Memory B cell (primary cell): Measurements from ENCODE around the gene MEOX1.

Experiments used
- ATAC-seq: fragments of 150-1000 bp; cut with Tn5 transposase; 2 replicates; pipeline ENCODE4 v1.10.0; 2021; ENCODE audit warnings: low read depth, mild to moderate bottlenecking, moderate library complexity
- DNase-seq, 2 donors: peaks; one replicate each; pipeline ENCODE4 v3.0.0; 2022; ENCODE audit warnings: low spot score in 2 of 2
- H3K27ac Mint-ChIP-seq: one replicate; pipeline ENCODE4 v1.8.0; 2022; ENCODE audit warnings: mild to moderate bottlenecking, moderate library complexity, mixed read lengths
- H3K27me3 Mint-ChIP-seq: one replicate; pipeline ENCODE4 v1.8.0; 2022; ENCODE audit warnings: mixed read lengths
- H3K36me3 Mint-ChIP-seq: one replicate; pipeline ENCODE4 v1.8.0; 2022; ENCODE audit warnings: mild to moderate bottlenecking, mixed read lengths
- H3K4me1 Mint-ChIP-seq: one replicate; pipeline ENCODE4 v1.8.0; 2022; ENCODE audit warnings: mixed read lengths
- H3K4me3 Mint-ChIP-seq: one replicate; pipeline ENCODE4 v1.8.0; 2022; ENCODE audit warnings: mild to moderate bottlenecking, moderate library complexity, mixed read lengths
- H3K9me3 Mint-ChIP-seq: one replicate; pipeline ENCODE4 v1.8.0; 2022; ENCODE audit warnings: mixed read lengths

The MEOX1 gene

DNA sequence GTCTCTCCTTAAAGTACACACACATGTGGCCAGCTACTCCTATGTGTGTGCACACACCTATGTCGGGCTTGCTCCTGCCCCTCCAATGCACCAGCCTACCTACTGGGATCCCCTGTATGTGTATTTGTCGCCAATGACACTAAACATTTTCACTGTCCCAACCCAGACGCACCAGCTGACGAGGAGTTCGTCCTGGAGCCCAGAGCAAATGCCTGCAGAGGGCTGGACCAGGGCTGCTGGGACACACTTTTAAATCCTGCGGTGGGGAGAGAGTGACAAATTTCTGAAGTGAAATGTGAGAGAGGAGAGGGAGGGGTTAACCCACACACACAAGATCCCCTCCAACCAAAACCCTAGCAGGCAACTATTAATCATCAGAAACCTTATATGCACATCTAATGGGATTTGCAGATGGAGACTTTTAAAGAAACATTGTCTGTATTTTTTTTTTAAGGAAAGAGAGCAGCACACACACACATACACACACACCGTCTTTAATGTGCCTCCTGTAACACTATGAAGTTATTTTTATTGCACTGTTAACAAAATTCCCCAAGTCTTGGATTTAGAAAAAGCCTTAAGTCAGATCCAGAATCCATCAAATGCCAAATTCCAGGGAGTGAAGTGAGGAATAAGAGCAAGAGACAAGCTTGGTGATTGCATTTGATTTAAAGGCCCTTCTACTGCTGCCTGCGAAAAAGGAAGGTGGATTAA lies at the start of gene MEOX1:
MEOX1 (minus strand) TSS at position 224 of the 714 bp plus-strand sequence. CDS start 388 bp downstream, outside the sequence.
- no peak within 1 kb of the TSS for H3K27ac Mint-ChIP-seq
- no peak for DNase-seq

DNA sequence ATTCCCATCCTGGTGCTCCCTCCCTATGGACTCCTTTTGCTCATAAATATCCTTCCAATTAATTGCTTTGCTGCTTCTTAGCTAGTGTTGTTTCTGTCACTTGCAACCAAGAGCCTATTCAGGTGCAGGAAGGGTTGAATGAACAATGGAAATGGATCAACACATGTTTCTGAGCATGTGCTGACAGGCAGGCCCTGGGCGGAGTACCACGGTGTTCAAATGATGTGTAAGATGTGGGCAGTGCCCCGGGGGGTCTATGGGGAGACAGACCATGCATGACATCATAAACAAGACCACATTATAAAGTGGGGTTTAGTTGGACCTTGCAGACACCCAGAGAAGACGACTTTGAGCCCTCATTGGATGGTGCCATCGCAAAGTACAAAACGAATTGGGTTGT lies 48.4 kb upstream of the MEOX1 start:
- Mint-ChIP-seq H3K4me3 (no peak overlapping the region), H3K36me3 (no peaks in the 10 kb centered on the region), H3K27me3 (peaks cover 37% of the 10 kb centered on the region), H3K27ac (no peak overlapping the region), H3K9me3 (no peaks in the 10 kb centered on the region), H3K4me1 (peaks cover 11% of the 10 kb centered on the region)
- DNase-seq (no peak), ATAC-seq (no peak)

More for the DNA sequence above, at the start of gene MEOX1:
- Mint-ChIP-seq H3K4me1 (peaks cover 2% of the 10 kb centered on the region), H3K27me3 (peaks cover 8% of the 10 kb centered on the region), H3K4me3 (no peak within 1 kb of the TSS), H3K36me3 (no peaks in the 10 kb centered on the region), H3K9me3 (no peaks in the 10 kb centered on the region)
- ATAC-seq: no peak

DNA sequence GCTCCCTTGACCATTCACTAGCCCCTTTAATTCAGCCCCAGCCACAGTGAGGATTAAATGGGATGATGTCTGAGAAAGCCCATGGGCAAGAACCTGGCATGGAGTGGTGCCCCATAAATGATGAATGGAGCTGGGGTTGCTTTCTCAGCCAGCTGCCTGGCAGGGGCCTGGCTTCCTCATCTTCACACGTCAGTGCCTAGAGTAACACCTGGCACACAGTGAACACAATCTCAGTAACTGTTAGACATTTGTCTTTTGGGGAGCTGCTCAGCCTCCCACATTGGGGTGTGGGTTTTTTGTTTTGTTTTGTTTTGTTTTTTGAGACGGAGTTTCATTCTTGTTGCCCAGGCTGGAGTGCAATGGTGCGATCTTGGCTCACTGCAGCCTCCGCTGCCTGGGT lies 47.5 kb upstream of the MEOX1 start:
- ATAC-seq: peak; percentile 41
- H3K4me1 Mint-ChIP-seq: peaks cover 7% of the 10 kb centered on the region
- H3K27ac Mint-ChIP-seq: no peak overlapping the region
- no peaks in the 10 kb centered on the region for H3K9me3 Mint-ChIP-seq
- no peak for DNase-seq
- H3K36me3 Mint-ChIP-seq: no peaks in the 10 kb centered on the region
- H3K4me3 Mint-ChIP-seq: no peak overlapping the region
- H3K27me3 Mint-ChIP-seq: peaks cover 30% of the 10 kb centered on the region

DNA sequence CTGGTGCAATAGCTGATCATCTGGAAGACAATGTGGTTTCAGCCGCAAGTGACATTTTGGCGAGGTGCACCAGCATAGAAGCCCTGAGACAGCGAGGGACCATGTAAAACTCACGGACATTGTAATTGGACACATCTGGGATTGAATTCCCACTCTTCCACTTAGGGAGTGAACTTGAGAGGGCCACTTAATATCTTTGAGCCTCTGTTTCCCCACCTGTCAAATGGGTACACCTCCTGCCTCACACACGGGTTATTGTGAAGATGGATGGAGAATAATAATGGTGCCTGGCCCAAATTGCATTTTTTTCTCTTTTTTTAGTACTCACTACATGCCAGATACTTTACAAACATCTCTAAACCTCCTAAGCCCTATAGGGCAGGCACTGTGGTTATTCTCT lies 45.5 kb upstream of the MEOX1 start:
- Mint-ChIP-seq H3K27me3 (peaks cover 36% of the 10 kb centered on the region), H3K9me3 (peaks cover 2% of the 10 kb centered on the region), H3K4me3 (no peak overlapping the region), H3K36me3 (no peaks in the 10 kb centered on the region), H3K4me1 (no peaks in the 10 kb centered on the region), H3K27ac (no peak overlapping the region)
- ATAC-seq: no peak
- DNase-seq: no peak

DNA sequence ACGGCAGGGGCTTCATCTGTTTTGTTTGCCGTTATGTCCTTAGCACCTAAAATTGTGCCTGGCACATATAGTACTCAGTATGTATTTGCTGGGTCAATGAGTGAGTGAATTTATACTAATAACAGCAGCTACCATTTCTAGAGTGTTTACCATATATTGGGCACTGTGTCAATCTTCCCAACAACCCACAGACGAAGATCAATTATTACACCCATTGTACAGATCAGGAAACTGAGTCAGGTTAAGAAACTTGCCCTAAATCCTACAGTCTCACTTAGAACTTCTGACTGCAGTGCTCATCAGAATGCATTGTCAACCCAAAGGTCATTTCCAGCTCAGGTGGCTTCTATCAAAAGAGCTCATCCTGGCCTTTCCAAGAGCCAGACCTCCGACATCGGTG lies 44.5 kb upstream of the MEOX1 start:
- Mint-ChIP-seq H3K27ac (no peak overlapping the region), H3K9me3 (peaks cover 2% of the 10 kb centered on the region), H3K27me3 (peaks cover 35% of the 10 kb centered on the region), H3K36me3 (no peaks in the 10 kb centered on the region), H3K4me1 (peaks cover 1% of the 10 kb centered on the region), H3K4me3 (no peak overlapping the region)
- ATAC-seq (no peak), DNase-seq (no peak)

DNA sequence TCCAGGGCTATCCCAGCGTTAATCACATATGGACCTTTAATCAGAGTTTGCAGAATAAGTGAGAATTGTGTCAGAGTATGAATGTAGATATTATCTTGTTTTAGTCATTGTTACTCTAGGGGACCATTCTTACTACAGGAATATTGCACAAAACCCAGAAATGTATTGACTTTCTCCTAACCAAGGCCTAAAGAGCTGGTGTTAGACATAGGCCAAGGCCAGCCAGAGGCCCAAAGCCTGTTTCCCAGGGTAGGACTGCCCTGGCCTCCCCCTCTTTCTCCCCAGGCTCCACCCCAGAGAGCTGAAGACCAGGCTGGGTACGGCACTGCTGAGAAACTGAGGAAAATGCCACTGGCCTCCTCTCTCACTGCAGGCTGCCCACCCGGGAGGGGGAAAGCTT lies 41.9 kb upstream of the MEOX1 start:
- peaks cover 2% of the 10 kb centered on the region for H3K9me3 Mint-ChIP-seq
- peaks cover 3% of the 10 kb centered on the region for H3K4me1 Mint-ChIP-seq
- no peaks in the 10 kb centered on the region for H3K36me3 Mint-ChIP-seq
- ATAC-seq (no peak), DNase-seq (no peak)
- no peak overlapping the region for H3K4me3 Mint-ChIP-seq
- H3K27me3 Mint-ChIP-seq: peaks cover 30% of the 10 kb centered on the region
- no peak overlapping the region for H3K27ac Mint-ChIP-seq

DNA sequence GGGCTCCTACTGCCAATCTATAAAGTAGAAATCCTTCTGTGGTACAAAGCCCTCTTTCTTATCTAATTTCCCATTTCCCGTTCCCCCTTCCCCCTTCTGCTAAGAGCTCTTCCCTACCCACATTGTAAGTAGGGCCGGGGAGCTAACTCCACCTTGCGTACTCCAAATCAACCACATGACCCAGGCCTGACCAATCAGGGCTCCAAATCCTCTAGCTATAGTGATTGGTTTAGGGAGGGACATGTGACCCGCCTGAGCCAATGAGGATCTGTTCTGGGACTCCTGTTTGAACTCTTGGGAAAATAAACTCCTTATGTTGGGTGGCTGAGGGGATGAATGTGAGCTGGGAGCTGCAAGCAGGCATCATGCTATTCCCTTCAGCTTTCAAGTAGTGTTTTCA lies 40.9 kb upstream of the MEOX1 start:
- no peak for ATAC-seq
- H3K4me1 Mint-ChIP-seq: peaks cover 3% of the 10 kb centered on the region
- DNase-seq: no peak

DNA sequence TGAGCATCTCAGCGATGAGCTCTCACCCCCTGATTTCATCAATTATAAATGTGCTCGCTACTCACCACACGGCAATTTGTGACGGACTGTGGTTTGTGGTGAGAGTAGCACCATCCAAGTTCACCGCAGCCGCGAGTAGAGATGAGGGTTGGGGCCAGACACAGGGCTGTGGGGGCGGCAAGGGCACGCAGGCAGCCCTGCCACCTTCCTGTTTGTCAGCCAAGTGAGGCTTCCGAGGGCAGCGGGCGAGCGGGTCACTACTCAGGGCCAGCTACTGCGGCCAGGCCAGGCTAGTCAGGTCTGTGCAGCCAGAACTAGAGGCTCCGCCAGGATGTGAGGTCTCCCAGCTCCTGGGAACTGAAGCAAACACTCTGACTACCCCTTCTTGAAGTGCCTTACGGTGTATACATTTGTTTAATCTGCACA lies 39.6 kb upstream of the MEOX1 start:
- Mint-ChIP-seq H3K9me3 (peaks cover 2% of the 10 kb centered on the region), H3K36me3 (no peaks in the 10 kb centered on the region), H3K27me3 (peaks cover 30% of the 10 kb centered on the region), H3K27ac (no peak overlapping the region), H3K4me3 (no peak overlapping the region), H3K4me1 (peaks cover 3% of the 10 kb centered on the region)
- ATAC-seq (peak; percentile 69), DNase-seq (no peak)

More for the DNA sequence above, 40.9 kb upstream of the MEOX1 start:
- Mint-ChIP-seq H3K36me3 (no peaks in the 10 kb centered on the region), H3K4me3 (no peak overlapping the region), H3K27me3 (peaks cover 32% of the 10 kb centered on the region), H3K9me3 (peaks cover 2% of the 10 kb centered on the region), H3K27ac (no peak overlapping the region)

DNA sequence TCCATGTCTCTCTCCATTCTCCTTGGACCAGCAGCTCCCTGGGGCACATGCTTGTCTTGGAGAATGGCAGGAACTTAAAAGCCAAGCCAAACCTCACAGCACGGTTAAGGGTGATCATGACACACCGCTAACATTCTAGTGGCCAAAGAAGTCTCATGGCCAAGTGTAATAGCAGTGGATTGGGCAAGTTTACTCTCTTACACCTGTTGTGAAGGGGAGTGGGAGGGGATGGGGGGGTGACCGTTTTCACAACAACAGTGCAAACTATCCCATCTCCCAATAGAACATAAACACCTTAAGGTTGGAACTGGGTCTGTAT lies 37.7 kb upstream of the MEOX1 start:
- DNase-seq (no peak), ATAC-seq (no peak)
- H3K4me3 Mint-ChIP-seq: no peak overlapping the region
- peaks cover 3% of the 10 kb centered on the region for H3K4me1 Mint-ChIP-seq
- H3K27ac Mint-ChIP-seq: no peak overlapping the region
- H3K9me3 Mint-ChIP-seq: peaks cover 2% of the 10 kb centered on the region
- peaks cover 22% of the 10 kb centered on the region for H3K27me3 Mint-ChIP-seq
- no peaks in the 10 kb centered on the region for H3K36me3 Mint-ChIP-seq

DNA sequence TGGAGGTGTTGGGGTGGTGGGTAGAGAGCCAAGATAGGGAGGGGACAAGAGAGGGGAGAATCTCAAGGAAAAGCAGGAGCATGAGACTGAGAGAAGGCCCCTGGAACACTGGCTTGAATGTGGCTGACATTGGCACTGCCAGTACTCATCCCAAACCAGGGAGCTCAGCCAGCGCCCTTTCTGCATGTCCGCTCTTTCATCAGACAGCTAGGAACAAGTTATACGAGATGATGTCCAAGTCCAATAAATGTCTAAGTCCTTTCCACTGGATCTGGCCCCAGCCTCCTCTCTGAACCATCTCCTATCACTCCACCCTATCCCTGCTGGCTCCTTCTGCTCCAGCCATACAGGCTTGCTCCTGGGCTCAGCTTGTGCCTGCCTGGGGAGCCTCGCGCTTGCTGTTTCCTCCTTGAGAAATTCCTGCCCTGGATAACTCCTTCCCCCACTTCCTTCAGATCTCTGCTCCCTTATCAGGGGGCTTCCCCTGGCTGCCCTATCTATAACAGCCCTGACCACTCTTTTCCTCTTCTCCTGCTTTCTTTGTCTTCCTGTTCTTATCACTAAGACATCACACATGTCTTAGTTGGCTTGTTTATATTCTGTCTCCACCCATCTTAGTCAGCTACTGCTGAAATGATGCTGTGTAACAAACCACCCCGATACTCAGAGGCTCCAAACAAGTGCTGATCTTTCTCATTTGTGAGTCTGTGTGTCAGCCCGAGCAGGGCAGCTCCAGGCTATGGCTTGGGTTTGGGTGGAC lies 37.1 kb upstream of the MEOX1 start:
- DNase-seq: no peak
- Mint-ChIP-seq H3K27ac (no peak overlapping the region), H3K27me3 (peaks cover 22% of the 10 kb centered on the region), H3K9me3 (peaks cover 2% of the 10 kb centered on the region), H3K4me1 (peaks cover 3% of the 10 kb centered on the region), H3K4me3 (no peak overlapping the region), H3K36me3 (no peaks in the 10 kb centered on the region)
- no peak for ATAC-seq

DNA sequence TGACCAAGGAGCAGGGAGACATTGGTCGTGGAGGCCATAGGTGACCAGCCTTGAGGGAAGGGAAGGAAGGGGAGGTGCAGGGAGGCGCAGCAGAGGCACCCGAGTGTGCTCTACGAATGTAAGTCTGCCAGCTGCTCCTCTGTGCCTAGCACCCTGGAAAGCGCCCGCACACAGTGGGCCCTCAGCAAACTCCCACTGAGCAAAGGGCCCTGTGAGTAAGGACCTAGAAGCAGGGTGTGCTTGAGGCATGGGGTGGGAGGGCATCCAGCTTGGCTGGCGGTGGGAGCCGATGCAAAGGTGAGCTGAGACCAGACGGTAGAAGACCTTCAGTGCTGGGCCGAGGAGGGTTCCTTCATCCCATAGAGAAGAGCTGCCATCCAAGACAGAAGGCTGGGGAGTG lies 36.2 kb upstream of the MEOX1 start:
- Mint-ChIP-seq H3K27ac (no peak overlapping the region), H3K36me3 (no peaks in the 10 kb centered on the region), H3K9me3 (peaks cover 2% of the 10 kb centered on the region), H3K4me1 (peaks cover 3% of the 10 kb centered on the region), H3K27me3 (peaks cover 20% of the 10 kb centered on the region), H3K4me3 (no peak overlapping the region)
- ATAC-seq (no peak), DNase-seq (no peak)

DNA sequence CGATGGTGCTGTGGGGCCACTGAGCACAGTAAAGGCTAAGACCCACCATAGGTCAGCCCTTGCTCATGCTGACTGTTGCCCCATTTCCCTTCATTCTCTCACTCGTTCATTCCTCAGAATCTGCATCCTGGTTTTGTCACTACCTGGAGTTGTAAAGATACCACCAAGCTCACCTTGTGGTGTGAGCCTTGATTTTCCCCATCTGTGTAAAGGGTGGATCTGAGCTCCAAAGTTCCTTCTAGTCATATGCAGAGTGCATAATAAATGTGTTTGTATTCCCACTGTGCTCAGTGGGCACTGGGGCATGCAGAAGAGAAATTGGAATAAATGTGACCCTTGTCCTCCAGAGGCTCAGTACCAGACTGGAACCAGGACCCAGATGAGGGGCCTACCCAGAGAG lies 35.2 kb upstream of the MEOX1 start:
- H3K4me3 Mint-ChIP-seq: no peak overlapping the region
- peaks cover 12% of the 10 kb centered on the region for H3K27me3 Mint-ChIP-seq
- no peak overlapping the region for H3K27ac Mint-ChIP-seq
- H3K36me3 Mint-ChIP-seq: no peaks in the 10 kb centered on the region
- H3K9me3 Mint-ChIP-seq: no peaks in the 10 kb centered on the region
- ATAC-seq (no peak), DNase-seq (no peak)
- peaks cover 3% of the 10 kb centered on the region for H3K4me1 Mint-ChIP-seq

DNA sequence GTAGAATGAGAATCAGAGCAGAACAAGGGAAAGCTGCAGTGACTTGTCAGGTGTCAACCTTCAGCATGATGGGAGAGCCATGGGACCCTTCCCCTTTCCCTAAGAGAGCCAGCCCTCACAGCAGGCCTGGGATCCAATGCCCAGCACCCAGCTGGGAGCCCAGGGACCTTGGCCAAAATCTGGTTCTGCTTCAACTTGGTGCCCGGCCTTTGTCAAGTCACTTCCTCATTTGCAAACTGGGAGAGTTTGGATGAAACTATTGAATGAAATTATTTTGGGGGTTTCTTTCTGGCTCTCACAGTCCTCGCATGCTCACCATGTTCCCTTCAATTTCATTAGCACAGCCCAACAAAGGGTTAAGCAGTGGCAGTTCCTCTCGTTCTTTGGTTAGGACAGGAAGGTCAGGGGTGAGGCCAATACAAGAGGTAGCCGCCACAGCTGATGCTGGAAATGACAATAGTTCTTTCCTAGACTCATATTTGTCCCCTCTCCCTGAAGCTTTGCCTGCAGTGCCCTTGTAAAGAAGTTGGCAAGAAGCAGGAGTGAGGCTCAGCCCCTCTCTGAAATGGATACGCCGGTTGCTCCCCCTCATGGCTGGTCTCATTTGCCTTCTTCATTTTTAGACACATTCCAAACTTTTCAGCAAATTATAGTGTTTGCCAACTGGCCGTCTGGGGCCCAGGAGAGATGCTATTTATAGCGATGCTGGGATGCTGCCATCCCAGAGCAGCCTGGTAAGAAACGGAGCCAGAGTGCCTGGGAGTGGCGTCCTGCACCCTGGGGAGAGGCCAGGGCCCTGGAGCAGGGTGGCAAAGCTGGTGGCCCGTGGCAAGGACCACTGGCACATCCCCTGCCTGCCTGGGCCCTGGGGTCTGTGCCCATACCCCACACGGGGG lies 34.5 kb upstream of the MEOX1 start:
- Mint-ChIP-seq H3K27ac (no peak overlapping the region), H3K4me3 (no peak overlapping the region), H3K36me3 (no peaks in the 10 kb centered on the region), H3K4me1 (peaks cover 1% of the 10 kb centered on the region), H3K27me3 (peaks cover 13% of the 10 kb centered on the region), H3K9me3 (no peaks in the 10 kb centered on the region)
- ATAC-seq (no peak), DNase-seq (no peak)
